GM18526 (cell line): ENCODE results near the gene SAFB.

ENCODE experiments used
- POLR2A ChIP-seq: IDR thresholded peaks from 3 replicates; pipeline ENCODE4 v1.6.1; 2011; ENCODE audit not compliant: insufficient read length; ENCODE audit errors: extremely low read depth

Gene SAFB

DNA sequence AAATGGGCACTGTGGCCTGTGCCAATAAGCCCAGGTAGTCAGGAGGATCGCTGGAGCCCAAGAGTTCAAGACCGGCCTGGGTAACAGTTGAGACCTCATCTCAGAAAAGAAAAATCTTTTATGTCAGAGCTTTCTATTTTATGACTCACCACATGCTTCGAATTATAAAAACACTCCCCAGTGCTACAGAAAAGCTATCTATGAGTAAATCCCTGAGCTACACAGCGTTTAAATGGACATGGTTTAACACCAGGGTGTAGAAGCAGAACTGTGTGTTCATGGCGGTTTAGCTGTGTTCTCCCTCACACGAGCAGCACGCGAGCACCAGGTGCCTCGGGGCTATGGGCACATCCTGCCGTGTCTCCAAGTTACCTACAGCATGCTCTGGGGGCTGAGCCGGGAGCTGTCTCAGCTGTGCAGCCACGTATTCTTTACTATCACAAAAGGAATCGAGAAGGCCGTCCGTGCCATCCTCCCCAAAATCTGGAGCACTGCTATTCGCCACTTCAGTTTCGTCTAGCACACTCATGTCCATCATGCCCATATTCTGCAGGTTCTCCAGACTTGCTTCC is 7.0 kb upstream of the SAFB start:
- TF ChIP-seq POLR2A: no peak

DNA sequence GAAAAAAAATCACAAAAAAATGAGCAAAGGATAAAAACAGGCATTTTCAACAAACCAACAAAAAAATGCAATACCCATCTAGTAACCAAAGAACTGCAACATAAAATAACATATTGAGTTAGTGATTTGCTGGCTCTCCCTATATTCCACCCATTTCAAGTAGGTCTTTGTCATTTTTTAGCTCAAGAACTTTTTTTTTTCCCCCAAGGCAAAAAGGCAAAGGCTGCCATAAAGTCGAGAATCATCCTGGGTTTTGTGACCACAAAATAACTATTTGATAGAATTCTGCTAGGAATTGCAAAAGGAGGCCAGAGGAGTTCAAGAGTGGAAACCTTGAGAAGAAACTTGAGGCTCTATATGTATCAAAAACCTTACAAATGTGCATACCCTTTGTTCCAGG is 5.8 kb upstream of the SAFB start:
- no peak for TF ChIP-seq POLR2A

GRCh38 chr19:5618591-5618990 is 4.3 kb upstream of the SAFB start:
- TF ChIP-seq POLR2A: no peak

DNA sequence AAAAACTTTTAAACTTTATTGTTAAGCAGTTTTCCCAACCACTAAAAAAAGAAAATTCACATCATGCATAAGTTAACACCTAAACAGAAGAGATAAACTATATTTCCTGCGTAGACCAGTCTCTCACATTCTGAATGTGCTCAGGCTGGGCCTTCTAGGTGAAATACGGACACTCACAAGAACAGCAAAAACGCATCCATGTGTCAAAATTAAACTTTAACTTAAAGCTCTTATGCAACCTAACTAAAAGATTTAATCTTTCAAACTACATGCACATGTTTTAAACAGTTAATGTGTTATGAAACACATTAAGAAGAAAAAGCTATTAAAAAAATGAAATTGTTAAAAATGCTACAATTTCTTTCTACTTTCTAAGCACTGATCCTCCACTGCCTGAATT is 2.9 kb upstream of the SAFB start:
- TF ChIP-seq POLR2A: no peak

DNA sequence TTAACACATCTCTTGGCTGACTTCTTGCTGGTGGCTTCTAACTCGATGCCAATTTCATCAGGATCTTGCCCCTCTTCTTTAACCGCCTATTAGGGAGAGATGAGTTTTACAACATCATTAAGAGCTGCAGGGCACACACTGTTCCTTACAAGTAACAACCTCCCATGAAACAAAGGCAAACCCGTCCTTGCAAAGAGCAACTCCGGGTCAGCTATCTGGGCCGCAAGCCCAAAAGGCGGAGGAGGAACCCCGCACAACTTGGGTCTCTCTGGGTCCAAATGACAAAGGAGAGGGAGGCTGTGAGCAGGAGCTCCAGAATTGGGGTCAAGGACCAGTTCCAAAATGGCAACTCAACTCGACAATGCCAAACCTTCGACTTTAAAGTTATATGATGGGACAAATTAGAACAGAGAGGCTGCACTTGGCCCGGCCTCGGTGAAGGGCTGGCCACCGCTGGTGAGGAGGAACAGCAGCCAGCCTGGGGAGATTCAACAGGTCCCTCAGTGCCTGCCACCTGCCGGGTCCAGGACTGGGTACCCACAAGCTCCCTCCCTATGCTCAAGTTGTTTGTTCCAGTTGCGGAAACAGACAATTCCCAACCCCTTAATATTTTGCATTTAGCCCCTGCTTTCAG is 1.5 kb upstream of the SAFB start:
- no peak for TF ChIP-seq POLR2A

- no peak for TF ChIP-seq POLR2A
Measured at GRCh38 chr19:5621945-5622464, 878 bp upstream of the SAFB start.

DNA sequence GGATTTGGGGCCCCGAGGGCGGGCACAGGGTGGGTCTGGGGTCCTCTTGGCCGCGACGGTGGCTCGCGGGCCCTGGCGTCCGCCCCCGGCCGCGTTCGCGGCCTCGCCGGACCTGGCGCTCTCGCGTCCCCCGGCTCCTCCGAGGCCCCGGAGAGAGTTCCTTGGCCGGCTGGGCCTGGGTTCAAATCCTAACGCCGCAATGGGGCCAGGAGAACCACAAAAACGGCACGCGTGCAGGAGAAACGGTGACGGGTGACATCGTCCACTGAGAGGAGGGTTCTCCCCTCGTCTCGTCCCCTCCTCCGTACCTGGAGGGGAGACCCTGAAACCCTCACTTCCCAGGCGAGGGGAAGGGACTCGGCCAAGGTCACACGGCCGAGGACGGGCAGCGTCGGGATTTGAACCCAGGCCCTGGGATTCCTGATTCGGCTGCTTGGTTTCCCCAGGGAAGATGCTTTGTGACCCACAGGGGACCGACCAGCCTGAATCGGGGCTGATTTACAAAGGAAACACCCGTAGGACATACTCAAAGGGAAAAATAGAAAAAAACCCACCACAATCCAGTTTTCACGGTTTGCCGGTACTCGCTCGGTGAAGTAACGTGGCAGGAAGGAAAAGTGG is 624 bp downstream of the SAFB start:
- TF ChIP-seq POLR2A: no peak

GRCh38 chr19:5624018-5624663 is 1.3 kb downstream of the SAFB start:
- no peak for TF ChIP-seq POLR2A

- TF ChIP-seq POLR2A: no peak
Measured at GRCh38 chr19:5624741-5625278, 1.9 kb downstream of the SAFB start.

DNA sequence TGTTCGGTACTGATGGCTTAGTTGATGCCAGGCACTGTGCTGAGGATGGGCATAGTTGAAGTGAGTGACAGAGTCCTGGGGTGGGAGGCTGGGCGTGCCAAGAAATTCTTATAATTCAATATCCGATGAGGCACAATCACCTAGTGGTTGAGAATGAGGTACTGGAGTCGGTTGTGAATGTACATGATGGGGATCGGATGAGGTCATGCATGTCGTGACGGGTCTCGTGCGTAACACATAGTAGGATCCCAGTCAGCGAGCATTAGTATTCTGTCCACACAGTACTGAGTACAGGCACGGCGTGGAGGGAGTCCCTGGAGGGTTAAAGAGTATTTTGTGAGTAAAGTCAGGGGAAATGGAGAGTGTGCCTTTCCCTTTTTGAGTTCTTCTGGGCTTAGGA is 2.8 kb downstream of the SAFB start:
- TF ChIP-seq POLR2A: no peak

- TF ChIP-seq POLR2A: no peak
Measured at GRCh38 chr19:5627395-5627904, 4.6 kb downstream of the SAFB start.

- no peak for TF ChIP-seq POLR2A
Measured at GRCh38 chr19:5628461-5628860, 5.6 kb downstream of the SAFB start.

DNA sequence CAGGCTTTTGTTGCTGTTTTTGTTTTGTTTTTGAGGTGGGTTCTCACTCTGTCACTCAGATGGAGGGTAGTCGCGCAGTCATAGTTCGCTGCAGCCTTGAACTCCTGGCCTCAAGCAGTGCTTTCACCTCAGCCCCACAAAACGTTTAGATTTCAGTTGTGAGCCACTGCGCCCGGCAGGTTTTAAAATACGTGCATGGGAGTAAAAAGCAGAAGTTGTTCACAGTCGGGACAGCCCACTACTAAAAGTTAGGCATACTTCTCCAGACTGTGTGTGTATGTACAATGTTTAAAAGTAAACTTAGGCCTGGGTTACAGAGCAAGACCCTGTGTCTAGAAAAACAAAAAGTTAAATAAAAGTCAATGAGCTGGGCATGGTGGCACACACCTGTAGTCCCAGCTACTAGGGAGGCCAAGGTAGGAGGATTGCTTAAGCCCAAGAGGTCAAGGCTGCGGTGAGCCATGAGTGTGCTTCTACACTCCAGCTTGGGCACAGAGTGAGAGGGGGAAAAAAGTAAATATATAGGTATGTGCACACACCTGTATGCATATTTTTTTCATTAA is 6.1 kb downstream of the SAFB start:
- no peak for TF ChIP-seq POLR2A

- no peak for TF ChIP-seq POLR2A
Measured at GRCh38 chr19:5631567-5632240, 8.8 kb downstream of the SAFB start.

DNA sequence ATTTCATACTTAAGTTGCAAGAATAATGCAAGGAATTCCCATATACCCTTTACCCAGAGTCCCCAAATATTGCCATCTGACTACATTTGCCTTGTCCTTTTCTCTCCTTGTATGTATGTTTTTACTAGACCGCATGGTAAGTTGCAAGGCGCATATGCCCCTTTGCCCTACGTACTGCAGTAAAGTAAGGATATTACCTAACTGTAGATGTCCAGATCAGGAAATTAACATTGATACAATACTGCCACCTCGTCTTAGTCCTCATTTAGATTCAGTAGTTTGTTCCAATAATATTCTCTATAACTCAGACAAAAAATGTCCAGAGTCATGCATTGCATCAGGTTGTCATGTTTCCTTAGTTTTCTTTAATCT is 9.3 kb downstream of the SAFB start:
- no peak for TF ChIP-seq POLR2A
